Stimulated activated CD8-positive, alpha-beta memory T cell treated with anti-CD3 and anti-CD28 coated beads, Interleukin-2, amount 100 ng/mL, for 48 hours (primary cell): ENCODE measurements around the gene CXCL17.
"Not testable (repeated sequence)": the region's sequence is repeated elsewhere in the genome, so short reads cannot be mapped to it uniquely, and the experiment has no call there.

Experiments
- DNase-seq, 2 donors: peaks; one replicate each; pipeline ENCODE4 v3.0.0-alpha.2; 2020; ENCODE audit warnings: low read depth in 2 of 2

The CXCL17 gene

DNA sequence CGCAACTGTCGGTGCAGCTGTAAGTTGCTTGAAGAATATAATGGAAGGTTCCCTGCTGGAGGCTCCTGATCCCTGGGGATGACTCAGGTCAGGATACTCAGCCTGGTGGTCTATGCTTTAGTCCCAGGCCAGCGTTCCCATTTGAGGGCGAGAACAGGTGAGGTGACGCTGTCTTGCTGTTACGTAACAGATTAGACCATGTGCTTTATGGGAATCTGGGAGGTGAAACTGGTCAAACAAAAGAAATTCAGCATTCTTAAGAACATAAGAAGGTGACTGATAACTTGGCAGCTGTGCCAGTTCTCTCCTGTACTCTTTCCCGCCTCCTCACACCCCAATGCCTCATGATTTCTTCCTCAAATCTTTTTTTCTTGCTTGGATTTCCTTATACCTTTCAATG lies at the start of gene CXCL17:
Gene CXCL17, minus strand, starts transcription at position 114 of the 400 bp plus-strand sequence. CDS start 114 bp downstream, outside the sequence.
- no peak for DNase-seq

DNA sequence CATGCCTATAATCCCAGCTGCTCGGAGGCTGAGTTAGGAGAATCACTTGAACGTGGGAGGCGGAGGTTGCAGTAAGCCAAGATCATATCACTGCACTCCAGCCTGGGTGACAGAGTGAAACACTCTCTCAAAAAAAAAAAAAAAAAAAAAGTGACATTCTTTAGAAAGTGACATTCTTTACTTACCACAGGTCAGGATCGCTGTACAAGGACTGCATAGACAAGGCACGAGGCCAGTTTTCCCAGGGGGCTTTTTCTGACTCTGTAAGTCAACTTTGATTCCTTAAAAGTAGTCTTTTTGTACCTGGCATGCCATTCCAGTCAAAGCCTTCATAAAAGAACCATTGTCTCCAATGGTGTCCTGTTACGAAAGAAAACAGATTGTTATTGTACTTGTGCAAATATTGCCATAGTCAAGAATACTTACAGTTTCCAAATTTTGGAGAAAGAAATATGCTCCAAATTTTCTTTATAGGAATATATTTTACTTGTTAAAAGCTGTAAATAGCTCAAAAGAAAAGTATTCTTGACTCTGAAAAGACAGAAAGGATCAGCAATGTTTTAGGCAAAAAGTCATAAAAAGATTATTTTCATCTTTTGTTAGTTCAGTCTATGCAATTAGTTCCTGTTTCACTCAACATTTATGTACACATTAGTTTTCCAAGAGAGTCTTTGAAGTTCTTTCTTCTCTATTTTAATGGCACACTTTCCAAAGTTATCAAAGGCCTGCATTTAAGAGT lies 46.2 kb upstream of the CXCL17 start:
- no peak for DNase-seq

DNA sequence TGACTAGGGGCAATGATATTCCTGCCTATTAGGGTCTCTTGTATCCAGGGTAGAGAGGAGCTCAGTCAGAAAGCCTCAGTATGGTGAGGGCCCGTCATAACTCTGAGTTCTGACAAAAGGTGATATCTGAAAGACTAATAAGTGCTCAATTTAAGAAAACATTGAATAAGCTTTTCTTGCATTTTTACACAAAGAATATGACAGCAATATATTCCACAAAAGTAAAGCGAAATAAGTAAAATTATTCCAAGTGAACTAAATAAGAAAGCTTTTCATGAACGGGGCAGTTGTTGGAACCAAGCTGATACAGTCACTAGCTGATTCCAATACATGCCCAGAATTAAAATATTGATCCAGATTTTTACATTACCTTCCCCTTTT lies 45.0 kb upstream of the CXCL17 start:
- no peak for DNase-seq

DNA sequence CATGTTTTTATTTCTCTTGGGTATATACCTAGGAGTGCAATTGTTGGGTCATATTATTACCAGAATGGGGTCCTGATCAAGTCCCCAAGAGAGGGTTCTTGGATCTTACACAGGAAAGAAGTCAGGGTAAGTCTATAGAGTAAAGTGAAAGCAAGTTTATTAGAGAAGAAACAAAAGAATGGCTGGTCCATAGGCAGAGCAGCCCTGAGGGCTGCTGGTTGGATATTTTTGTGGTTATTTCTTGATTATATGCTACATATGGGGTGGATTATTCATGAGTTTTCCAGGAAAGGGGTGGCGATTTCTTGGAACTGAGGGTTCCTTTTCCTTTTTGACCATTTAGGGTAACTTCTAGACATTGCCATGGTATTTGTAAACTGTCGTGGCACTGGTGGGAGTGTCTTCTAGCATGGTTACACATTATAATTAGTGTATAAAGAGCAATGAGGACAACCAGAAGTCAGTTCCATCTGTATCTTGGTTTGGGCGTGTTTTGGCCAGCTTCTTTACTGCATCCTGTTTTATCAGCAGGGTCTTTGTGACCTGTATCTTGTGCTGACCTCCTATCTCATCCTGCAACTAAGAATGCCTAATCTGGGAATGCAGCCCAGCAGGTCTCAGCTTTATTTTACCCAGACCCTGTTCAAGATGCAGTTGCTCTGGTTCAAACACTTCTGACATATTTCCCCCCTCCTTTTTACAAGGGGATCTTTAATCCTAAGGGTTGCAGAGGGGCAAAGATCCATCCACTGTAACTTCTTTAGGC lies 44.5 kb upstream of the CXCL17 start:
- DNase-seq, result no peak

DNA sequence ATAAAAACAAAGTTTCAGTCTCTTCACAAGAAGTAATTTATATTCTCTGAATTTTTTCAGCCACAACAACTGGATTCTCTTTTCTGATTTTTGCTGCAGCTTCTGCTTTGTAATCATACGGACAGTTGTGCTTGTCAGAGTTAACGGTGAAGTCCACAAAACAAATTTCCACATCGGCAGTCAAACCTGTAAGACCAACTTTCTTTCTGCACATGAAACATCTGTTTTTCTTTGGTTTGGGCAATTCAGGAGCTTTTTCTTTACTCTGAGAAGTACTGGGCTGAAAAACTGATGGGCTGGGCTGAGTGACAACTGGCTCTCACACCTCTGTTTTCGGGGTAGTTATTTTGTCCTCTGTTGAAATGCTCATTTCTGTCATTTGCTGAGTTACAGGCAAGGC lies 42.3 kb upstream of the CXCL17 start:
- not testable (repeated sequence) for DNase-seq

DNA sequence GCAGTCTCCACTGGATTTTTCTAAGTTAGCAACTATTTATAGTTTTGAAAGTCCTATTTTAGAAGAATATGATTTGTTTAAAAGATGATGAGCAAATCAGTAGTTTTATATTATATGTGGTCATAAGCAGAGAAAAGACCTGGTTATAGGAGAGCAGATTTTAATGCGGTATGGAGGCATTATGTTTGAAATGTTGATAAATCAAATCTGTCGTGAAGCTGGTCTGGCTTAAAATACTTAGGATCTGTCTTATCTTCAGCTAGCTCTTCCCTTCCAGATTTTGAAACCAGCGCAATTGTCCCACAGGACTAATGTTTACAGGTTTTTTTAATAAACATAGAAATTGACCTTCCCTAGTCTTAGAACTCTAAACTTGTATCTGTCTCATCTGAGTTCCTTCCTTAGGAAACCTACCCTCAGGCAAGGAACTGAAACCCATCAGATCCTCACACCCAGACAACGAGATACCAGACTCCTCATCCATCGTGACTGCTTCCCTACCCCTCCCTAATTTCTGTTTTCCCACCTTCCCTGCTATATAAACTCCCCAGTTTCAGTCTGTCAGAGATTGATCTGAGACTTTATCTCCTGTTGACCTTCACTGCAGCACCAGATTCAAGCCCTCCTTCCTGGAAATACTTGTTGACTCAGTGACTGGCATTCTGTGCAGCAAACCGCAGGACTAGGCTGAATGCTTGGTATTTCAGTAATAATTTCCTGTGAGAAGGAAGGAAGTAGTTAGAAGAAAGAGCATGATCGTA lies 37.8 kb upstream of the CXCL17 start:
- DNase-seq, result no peak

DNA sequence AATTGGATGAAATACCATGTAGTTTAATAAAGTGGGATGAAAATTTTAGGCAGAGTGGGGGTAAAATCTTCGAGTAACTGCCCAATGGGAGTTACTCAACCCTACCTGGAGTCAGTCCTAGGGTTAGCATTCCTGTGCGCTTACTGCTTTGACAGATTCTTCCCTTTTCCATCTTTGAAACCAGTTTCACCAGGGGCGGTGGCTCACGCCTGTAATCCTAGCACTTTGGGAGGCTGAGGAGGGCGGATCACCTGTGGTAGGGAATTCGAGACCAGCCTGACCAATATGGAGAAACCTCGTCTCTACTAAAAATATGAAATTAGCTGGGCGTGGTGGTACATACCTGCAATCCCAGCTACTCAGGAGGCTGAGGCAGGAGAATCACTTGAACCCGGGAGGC lies 37.0 kb upstream of the CXCL17 start:
- DNase-seq, result no peak

- no peak for DNase-seq
Measured at GRCh38 chr19:42478765-42479311, 36.1 kb upstream of the CXCL17 start.

DNA sequence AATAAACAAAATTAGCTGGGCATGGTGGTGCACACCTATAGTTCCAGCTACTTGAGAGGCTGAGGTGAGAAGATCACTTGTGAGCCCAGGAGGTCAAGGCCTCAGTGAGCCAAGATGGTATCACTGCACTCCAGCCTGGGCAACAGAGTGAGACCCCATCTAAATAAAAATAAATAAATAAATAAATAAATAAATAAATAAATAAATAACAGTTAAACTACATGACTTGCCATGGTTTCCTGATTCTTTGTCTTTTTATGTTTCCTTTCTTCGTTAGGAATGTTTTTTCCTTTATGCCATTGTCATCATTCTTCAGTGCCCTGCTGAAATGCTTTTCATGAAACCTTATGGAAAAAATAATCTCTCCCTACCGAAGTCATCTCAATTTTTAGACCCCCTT lies 35.2 kb upstream of the CXCL17 start:
- DNase-seq, result no peak

DNA sequence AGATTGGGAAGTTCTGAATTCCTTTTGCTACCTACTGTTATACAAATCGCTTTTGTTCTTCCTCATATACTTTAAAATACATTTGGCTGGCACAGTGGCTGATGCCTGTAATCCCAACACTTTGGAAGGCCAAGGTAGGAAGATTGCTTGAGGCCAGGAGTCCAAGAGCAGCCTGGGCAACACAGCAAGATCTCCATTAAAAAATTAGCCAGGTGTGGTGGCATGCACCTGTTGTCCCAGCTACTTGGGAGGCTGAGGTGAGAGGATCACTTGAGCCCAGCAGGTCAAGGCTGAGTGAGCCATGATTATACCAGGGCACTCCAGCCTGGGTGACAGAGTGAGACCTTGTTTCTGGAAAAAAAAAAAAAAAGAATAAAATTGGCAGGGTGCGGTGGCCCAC lies 34.4 kb upstream of the CXCL17 start:
- no peak for DNase-seq

GRCh38 chr19:42475366-42475765 lies 32.6 kb upstream of the CXCL17 start:
- DNase-seq, result no peak

- DNase-seq, result no peak
Measured at GRCh38 chr19:42474743-42475142, 32.0 kb upstream of the CXCL17 start.

GRCh38 chr19:42473686-42474085 lies 30.9 kb upstream of the CXCL17 start:
- no peak for DNase-seq

DNA sequence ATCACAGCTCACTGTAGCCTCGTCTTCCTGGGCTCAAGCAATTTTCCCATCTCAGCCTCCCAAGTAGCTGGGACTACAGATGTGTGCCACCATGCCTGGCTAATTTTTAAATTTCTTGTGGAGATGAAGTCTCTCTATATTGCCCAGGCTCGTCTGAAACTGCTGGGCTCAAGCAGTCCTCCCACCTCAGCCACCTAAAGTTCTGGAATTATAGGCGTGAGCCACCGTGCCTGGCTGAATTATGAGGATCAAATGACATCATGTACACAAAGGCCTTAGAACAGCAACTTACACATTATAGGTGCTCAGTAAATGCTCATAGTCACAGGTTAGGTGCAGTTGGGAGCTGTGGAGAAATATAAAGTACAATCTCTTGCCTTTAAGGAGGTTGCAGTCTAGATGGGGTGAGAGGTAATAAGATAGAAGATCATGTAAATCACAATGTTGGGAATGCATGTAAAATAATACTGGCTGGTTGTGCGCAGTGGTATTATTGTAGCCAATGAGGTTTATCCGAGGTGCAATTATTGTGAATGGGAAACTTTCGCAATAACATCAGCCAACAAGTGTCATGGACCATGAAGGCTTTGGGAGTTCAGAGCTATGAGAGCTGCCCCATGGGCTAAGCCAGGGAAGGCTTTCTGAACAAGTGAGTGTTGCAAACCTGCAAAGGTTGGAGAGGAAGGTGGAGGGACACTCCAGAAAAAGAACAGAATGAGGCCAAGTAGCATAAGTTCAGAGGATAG lies 29.8 kb upstream of the CXCL17 start:
- no peak for DNase-seq

GRCh38 chr19:42471554-42472249 lies 29.0 kb upstream of the CXCL17 start:
- no peak for DNase-seq

DNA sequence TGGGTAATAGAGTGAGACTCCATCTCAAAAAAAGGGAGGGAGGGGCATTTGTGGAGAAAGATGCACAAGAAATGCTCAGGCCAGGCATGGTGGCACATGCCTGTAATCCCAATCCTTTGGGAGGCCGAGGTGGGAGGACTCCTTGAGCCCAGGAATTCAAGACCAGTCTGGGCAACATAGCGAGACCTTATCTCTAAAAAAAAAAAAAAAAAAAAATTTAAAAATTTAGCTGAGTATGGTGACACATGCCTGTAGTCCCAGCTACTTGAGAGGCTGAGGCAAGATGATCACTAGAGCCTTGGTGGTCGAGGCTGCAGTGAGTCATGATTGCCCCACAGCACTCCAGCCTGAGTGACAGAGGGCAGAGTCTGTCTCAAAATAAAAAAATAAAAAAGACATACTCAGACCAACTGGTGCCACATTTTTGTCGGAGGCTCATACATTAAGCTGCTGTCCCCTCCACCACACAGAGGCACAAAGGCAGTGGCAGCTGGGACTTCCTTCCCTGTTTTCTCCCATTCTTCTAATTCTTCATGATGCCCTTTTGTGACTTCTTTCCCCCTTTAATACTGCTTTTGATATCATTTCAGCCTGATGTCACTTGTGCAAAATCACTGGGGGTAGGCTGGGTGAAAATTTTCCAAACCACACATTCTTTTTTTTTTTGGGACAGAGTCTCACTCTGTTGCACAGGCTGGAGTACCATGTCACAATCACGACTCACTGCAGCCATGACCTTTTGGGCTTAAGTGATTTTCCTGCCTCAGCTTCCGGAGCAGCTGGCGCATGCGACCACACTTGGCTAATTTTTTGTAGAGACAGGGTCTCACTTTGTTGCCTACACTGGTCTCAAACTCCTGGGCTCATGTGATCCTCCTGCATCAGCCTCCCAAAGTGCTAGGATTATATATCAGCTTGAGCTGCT lies 26.8 kb upstream of the CXCL17 start:
- DNase-seq, result peak; percentile 8 to 16

DNA sequence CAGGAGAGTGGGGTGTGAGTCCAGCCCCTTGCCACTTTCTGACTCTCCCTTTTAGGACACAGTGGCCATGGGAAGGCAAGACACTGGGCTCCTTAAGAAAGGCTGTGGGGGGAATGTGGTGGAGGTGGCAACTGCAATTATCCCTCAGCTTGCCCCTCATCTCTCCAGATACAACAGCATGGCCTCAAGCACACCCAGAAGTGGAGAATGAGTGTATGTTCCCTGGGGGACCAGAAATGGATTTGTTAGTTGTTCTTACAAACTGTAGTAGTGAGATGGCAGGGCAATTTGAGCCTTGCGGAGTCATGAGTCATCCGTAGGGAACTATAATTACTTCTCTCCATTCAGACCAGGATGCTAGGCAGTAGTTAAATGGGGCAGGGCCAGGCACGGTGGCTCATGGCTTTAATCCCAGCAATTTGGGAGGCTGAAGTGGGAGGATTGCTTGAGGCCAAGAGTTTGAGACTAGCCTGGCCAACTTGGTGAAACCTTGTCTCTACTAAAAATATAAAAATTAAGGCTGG lies 25.6 kb upstream of the CXCL17 start:
- no peak for DNase-seq

- no peak for DNase-seq
Measured at GRCh38 chr19:42467183-42467760, 24.5 kb upstream of the CXCL17 start.

DNA sequence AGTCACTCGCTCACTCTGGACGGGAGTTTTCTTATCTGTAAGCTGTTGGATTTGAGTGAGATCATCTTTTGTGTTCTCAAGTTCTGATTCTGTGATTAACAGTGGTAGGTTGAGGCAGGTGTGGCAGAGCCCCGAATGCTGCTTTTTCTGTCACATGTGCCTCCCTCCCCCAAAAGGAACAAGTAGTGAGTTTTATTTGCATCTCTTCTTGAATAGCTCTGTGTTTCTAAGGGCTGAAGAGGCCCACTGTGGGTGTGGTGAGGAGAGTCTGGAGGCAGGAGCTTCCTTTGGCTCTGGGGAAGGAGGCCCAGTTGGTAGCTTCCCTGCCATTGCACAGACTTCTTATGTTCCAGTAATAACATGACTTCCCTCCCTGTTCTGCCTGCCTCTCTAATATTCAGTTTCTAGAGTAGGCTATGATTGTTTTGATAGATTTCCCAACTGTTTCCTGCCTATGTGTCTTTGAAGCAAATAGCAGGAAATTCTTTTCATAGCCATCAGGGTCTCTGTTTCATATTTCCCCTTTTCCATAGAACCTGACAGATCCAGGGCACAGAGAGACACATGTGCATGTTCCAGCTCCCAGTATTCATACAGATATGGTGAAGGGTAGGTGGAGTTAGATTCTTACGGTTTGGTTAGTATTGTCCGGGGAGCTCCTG lies 23.9 kb upstream of the CXCL17 start:
- DNase-seq, result no peak
